ENCODE results near the gene MAB21L3.

MAB21L3 gene

GRCh38 chr1:116179964-116180363, 68.8 kb downstream of the MAB21L3 start:
- Histone ChIP-seq H3K4me1 (ENCODE audit: low read length) (no peaks in the 10 kb centered on the region), H3F3A (ENCODE audit: insufficient read depth, low read length) (no peaks in the 10 kb centered on the region), H3K9me3 (replicated peaks; ENCODE audit: insufficient read depth, low read length) (no peaks in the 10 kb centered on the region), H3K9me2 (replicated peaks; ENCODE audit: insufficient read depth, low read length) (no peaks in the 10 kb centered on the region), H3K4me3 (ENCODE audit: low read length) (no peak overlapping the region), H3K79me2 (ENCODE audit: low read length) (no peaks in the 10 kb centered on the region), H3K36me3 (replicated peaks; ENCODE audit: insufficient read depth, low read length) (no peaks in the 10 kb centered on the region), H3K4me2 (ENCODE audit: low read depth, low read length) (no peak overlapping the region), H2AFZ (ENCODE audit: low read length) (no peak overlapping the region), H4K20me1 (ENCODE audit: insufficient read depth, low read length) (no peaks in the 10 kb centered on the region), H3K27me3 (replicated peaks; ENCODE audit: insufficient read depth, low read length) (no peaks in the 10 kb centered on the region), H3K27ac (ENCODE audit: low read length) (no peak overlapping the region), H3K9ac (ENCODE audit: low read length) (no peak overlapping the region)
- DNase-seq: no peak
- no peak for TF ChIP-seq EZH2 (optimal IDR thresholded peaks at IDR 0.05; ENCODE audit: low read depth, low read length)
- TF ChIP-seq EZH2phosphoT487 (IDR thresholded peaks at IDR 0.05; ENCODE audit: low read length): no peak
- TF ChIP-seq CTCF (IDR thresholded peaks at IDR 0.05; ENCODE audit: low read length): no peak

DNA sequence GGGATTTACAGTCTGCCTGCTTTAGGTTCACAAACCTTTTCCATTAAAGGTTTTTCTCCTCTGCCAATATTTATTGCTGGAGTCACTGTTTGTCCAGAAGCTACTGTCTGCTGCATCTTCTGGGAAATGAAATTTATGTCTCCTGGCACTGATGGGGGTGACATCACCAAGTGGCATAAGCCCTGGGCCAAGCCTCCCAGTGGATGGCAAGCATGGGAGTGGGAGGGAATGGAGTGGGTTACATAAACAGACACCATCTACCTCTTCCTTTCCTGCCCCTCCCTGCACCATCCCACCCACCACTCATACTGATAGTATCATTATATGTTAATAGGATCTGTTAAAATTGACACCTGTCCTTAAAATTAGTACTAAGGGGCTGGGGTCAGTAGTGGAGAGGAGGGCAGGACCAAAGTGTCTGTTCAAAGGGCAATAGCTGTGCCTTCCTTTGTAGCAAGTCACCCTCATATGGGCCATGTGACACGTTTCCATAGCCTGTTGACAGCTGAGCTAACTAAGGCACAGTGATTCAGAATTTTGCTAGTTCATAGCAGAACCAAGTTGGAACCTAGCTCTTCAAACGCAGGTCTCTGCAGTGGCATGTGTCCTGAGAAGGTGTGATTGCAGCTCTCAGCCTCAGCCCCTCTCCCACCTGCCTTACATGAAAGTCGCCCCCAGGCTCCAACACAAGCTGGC, 71.0 kb downstream of the MAB21L3 start:
- no peak overlapping the region for H3K4me2 ChIP-seq (ENCODE audit: low read depth, low read length)
- no peaks in the 10 kb centered on the region for H3K9me3 ChIP-seq (replicated peaks; ENCODE audit: insufficient read depth, low read length)
- no peaks in the 10 kb centered on the region for H3K4me1 ChIP-seq (ENCODE audit: low read length)
- H3K36me3 ChIP-seq (replicated peaks; ENCODE audit: insufficient read depth, low read length): no peaks in the 10 kb centered on the region
- H3F3A ChIP-seq (ENCODE audit: insufficient read depth, low read length): no peaks in the 10 kb centered on the region
- H3K27me3 ChIP-seq (replicated peaks; ENCODE audit: insufficient read depth, low read length): no peaks in the 10 kb centered on the region
- H4K20me1 ChIP-seq (ENCODE audit: insufficient read depth, low read length): no peaks in the 10 kb centered on the region
- no peak overlapping the region for H2AFZ ChIP-seq (ENCODE audit: low read length)
- no peak for TF ChIP-seq EZH2 (optimal IDR thresholded peaks at IDR 0.05; ENCODE audit: low read depth, low read length)
- no peak for TF ChIP-seq EZH2phosphoT487 (IDR thresholded peaks at IDR 0.05; ENCODE audit: low read length)
- TF ChIP-seq CTCF (IDR thresholded peaks at IDR 0.05; ENCODE audit: low read length): no peak
- H3K9me2 ChIP-seq (replicated peaks; ENCODE audit: insufficient read depth, low read length): no peaks in the 10 kb centered on the region
- DNase-seq: no peak
- H3K9ac ChIP-seq (ENCODE audit: low read length): no peak overlapping the region
- no peak overlapping the region for H3K4me3 ChIP-seq (ENCODE audit: low read length)
- H3K79me2 ChIP-seq (ENCODE audit: low read length): no peaks in the 10 kb centered on the region
- H3K27ac ChIP-seq (ENCODE audit: low read length): no peak overlapping the region

Measured in MM.1S (cell line).